GM12891 (cell line): Measurements from ENCODE around the gene NUDT12.

Experiments used
- PAX5 ChIP-seq: IDR thresholded peaks from 2 replicates; pipeline ENCODE4 v1.6.1; 2011; ENCODE audit warnings: low read length, moderate library complexity, mild to moderate bottlenecking; ENCODE audit not compliant: insufficient read depth, severe bottlenecking
- POLR2A ChIP-seq: IDR thresholded peaks from 2 replicates; pipeline ENCODE4 v1.6.1; 2011; ENCODE audit warnings: low read depth, low read length, control low read depth

- TF ChIP-seq POLR2A (no peak), PAX5 (no peak)
Measured at GRCh38 chr5:103526164-103526915, 36.2 kb downstream of the NUDT12 start.
